ENCODE results near the gene IFNG-AS1. TPM values are rescaled to one million over a fixed set of nuclear protein-coding genes. Genes with fewer than 3 reads are reported as not detected.
A peak's percentile ranks its signal among the peaks of the same experiment; 100 is the strongest.

IFNG-AS1 gene
- total RNA-seq, 1 donor from 2014 or later = not detected

DNA sequence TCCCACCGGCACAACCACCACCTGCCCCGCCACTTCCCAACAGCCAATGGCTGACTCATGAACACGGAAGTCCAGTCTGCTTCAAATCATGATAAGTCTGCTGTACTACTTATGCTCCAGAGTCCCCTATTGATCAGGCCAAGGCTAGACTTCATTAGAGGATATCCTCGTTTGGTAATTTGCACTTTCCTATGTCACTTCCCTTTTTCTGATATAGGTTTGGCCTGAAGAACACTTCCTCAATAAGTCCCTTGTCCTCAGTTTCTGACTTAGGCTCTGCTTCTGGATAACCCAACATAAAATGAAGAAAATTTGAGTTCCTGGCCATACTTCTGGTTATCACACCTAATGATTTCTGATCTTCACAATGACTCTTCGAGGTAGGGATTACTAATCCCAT is 45.3 kb downstream of the IFNG-AS1 start:
- no peak for DNase-seq (ENCODE audit: low spot score)
- ATAC-seq = no peak

DNA sequence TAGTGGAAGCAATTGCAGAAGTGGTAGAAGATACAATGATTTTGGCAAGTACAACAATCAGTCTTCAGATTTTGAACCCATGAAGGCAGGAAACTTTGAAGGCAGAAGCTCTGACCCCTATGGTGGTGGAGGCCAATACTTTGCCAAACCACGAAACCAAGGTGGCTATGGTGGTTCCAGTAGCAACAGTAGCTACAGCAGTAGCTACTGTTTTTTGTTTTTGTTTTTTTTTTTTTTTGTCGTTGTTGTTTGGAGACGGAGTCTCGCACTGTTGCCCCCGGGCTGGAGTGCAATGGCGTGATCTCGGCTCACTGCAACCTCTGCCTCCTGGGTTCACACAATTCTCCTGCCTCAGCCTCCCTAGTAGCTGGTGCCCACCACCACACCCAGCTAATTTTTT is 47.4 kb downstream of the IFNG-AS1 start:
- no peak for ATAC-seq
- DNase-seq (ENCODE audit: low spot score) = no peak

DNA sequence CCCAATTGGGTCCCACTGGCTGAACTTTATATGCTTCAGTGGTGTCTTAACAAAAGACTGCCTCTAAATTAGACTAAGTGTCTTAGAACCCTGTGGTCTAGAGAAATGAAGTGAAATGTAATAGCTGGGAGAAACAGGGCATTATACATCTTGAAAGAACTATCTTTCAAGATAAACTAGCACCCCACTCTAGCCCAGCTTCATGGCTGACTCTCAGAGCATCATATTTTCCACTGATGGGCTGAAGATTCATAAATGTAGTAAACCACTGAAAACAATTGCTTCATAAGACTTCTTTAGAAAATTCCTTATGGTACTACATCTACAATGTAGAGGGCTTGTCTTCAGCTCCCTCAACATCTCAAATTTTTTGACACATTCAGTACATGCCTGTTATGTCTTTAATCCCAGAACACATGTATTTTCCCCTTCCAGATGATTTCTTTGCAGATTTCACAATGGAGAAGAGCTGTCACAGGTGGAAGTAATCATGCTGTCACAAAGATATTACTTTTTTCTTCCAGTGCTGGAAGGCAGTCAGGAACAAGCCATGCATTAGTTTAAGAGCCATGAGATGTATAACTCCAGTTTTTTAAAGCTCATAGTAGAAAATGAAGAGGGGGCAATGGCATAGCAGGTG is 48.5 kb downstream of the IFNG-AS1 start:
- DNase-seq (ENCODE audit: low spot score) (no peak), ATAC-seq (no peak)

DNA sequence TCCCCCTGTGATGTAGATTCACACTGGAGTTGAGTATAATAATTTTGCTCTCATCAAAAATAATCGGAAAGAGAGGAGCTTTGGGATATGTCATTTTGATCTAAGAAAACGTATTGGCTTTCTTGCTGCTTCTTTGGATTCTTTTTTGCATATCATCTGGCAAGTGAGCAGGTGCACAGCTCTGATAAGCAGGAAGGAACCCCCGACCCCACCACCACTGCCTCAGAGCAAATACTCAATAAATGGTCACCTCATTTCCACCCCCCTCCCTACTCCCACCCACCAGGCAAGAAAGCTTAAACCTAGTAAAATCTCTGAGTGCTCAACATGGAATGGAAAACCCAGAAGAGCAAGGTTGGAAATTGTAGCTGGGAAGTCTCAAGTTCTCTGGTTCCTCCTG is 49.4 kb downstream of the IFNG-AS1 start:
- DNase-seq (ENCODE audit: low spot score) (no peak), ATAC-seq (no peak)

DNA sequence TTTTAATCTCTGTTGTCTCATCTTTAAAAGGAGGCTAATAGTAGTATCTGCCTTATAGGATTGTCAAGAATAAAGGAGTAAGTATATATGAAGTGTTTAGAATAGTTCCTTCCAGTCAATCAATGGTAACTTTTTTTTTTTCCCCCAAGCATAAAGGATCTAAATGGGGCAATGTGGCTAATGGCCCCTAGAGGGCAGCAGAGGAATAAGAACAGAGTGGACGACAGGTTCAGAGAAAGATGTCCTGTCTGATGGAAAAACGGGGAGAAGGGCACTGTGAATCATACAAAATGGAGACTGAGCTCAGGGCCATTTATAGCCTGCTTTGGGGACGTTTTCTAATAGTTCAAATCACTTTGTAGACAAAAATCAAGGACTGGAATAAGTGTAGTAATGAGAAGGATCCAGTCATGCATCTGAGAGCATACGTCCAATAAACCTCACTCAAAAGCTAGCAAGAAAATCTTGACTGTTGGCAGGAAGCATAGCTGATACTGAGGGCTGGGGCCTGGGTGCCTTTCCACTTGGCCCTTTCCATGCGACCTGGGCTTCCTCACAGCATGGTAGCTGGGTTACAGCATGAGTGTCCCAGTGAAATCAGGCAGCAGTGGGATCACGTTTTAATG is 51.3 kb downstream of the IFNG-AS1 start:
- peak; percentile 94 for ATAC-seq
- DNase-seq (ENCODE audit: low spot score) = peak; percentile 57

DNA sequence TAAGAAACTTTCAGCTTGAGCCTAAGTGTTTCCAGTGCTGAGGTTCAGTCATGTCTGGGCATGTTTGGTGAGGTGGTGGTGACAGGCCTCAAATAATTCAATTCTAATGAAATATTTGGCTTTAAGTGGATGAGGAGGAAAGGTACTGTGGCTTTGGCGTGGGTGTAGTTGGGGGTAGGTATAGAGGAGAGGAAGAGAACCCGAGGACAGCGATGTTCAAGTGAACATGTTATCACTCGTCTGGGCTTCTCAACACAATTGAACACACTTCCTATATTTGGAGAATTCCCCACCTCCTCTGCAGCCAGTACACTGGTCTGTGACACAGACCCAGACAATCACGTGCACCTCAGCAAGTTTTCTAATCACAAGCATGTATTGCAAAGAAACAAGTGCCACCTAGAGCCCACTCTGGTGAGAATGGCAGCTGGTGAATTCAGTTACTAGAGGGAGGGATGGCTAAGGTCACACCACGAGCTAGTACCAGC is 53.0 kb downstream of the IFNG-AS1 start:
- ATAC-seq (peak; percentile 26), DNase-seq (ENCODE audit: low spot score) (no peak)

DNA sequence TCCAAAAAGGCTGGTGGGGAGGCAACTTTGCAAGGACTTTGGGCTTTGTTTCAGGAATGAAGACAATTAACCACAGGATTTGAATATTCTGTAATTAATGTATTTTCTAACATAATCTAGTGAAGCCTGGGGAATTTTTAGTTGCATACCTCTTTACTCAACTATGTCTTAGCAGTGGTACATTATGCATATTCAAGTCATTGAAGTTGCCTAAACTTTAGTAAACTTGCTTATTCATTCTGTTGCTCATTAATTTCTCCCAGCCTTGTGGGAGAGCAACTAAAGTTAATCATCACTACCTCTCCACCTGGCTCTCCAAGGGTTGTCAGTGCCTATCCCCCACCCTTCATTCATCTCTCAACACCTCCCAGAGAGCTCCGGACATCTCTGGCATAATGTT is 54.2 kb downstream of the IFNG-AS1 start:
- ATAC-seq = no peak

DNA sequence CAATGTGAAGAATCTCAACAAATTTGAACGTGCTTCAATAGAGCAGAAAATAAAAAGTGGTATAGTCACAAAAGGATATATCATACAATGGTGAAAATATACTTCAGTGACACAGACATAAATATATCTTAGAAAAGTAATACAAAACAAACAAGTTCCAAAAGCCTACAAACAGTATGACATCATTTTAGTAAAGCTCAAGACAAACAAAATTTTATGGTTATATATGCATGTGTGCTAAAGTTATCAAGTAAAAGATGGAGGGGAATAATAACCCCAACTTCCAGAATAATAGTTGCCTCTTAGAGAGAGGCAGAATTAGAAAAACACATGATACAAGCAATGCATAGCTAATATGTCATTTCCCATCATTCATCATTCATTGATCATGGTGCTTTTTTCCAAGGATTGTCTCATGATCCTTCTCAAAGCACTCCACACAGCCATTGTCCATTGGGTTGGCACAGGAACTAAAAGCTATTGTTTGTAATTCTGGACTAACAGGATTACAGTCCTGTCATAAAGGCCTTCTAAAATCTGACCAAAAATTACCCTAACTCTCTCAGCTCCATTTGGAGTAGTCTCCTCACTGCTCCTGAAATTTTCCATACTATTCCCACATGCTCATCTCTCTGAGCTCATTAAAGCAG is 59.5 kb downstream of the IFNG-AS1 start:
- no peak for ATAC-seq
- DNase-seq (ENCODE audit: low spot score) = no peak

More for the DNA sequence above, 54.2 kb downstream of the IFNG-AS1 start:
- DNase-seq (ENCODE audit: low spot score) = no peak

DNA sequence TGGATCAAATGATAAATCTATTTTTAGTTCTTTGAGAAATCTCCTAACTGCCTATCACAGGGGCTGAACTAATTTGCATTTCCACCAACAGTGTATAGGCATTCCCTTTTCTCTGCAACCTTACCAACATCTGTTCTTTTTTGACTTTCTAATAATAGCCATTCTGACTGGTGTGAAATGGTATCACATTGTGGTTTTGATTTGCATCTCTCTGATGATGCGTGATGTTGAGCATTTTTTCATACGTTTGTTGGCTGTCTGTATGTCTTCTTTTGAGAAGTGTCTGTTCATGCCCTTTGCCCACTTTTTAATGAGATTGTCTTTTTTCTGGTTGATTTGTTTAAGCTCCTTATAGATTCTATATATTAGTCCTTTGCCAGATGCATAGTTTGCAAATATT is 67.1 kb downstream of the IFNG-AS1 start:
- ATAC-seq (no peak), DNase-seq (ENCODE audit: low spot score) (no peak)

DNA sequence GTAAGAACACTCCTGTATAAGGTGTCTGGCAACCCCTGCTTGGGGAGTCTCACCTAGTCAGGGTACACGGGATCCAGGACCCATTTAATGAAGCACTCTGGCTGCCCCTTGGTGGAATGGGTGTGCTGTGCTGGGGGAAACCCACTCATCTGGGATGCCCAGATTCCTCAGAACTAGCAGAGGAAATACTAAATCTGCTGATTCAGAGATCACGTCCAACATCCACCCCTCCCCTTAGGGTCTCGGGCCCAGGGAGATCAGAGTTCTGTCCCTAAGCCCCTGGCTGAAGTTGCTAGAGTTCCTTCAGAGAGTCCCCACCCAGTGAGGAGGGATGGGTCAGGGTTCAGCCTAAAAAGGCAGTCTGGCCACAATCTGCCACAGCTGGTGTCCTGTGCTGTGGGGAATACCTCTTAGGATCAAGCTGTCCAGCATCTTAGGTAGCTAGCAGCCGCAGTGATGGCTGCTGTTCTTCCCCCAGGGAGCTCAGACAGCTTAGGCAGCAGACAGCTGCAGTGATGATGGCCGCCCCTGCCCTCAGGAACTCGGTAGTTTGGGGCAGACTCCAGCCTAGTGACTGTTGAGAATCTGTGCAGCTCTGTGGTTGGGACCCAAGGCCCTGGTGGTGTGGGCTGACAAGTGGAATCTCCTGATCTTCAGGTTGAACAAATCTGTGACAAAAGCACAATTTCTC is 74.8 kb downstream of the IFNG-AS1 start:
- ATAC-seq (no peak), DNase-seq (ENCODE audit: low spot score) (no peak)

DNA sequence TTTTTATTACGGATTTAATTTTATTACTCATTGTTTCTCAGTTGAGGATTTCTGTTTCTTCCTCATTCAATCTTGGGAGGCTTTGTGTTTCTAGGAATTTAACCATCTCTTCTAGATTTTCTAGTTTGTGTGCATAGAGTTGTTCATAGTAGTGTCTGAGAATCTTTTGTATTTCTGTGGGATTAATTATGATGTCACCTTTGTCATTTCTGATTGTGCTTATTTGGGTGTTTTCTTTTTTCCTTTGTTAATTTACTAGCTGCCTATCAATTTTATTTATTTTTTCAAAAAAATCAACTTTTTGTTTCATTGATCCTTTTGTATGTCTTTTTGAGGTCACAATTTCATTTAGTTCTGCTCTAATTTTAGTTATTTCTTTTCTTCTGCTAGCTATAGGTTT is 75.9 kb downstream of the IFNG-AS1 start:
- no peak for DNase-seq (ENCODE audit: low spot score)
- no peak for ATAC-seq

DNA sequence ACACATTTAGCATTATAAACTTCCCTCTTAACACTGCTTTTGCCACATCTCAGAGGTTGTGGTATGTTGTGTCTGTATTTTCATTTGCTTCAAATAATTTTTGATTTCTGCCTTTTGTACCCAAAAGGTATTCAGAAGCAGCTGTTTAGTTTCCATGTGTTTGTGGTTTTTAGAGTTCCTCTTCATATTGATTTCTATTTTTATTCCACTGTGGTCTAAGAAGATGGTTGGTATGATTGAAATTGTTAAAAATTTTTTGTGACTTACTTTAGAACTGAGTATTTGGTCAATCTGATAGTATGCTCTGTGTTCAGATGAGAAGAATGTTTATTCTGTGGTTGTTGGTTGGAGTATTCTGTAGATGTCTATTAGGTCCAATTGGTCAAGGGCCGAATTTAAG is 76.4 kb downstream of the IFNG-AS1 start:
- DNase-seq (ENCODE audit: low spot score) (no peak), ATAC-seq (no peak)

DNA sequence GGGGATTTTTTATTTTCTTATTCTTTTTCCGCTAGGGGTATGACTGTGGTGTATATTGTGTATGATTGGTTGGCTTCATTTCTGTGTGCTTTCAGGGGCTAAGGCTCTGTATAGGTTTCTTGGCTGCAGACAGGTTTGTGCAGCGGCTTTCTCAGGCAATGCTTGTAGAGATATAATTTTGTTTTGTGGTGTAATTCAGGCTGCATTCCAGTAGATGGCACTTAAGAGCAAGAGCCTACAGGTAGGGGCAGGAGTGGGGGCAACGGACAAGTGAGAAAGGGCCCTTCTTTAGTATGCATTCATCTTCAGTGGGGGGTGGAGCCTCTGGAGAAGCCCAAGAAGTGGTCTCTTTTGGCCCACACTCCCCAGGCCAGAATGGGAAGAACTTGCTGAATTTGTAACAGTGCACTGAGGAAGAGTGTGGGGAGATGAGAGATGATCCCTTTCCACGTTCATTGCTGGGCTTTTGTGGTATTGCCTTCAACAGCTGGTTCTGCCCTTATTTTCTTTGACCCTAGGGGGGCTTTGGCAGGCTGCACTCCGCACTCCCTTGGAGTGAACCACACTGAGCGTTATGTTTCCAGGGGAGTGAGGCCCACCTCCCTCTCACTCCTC is 78.6 kb downstream of the IFNG-AS1 start:
- DNase-seq (ENCODE audit: low spot score) (no peak), ATAC-seq (peak; percentile 26)

DNA sequence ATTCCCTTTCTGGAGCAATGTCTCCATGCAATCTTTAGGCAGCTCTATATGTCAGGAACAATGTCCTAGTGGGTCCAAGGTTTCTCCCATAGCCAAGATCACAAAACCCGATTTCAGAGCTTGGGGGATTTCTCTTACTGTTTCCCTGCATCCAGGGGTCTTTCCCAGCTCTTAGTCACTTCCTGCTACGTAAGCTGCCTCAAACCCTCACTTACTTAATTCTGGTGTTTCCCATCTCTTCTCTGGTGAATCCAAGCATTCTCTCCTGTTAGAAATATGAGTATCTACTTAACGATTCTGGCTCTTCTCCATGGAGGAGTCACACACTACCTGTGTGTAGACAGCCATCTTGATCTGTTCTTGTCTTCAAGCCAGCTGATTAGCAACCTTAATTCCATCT is 80.0 kb downstream of the IFNG-AS1 start:
- DNase-seq (ENCODE audit: low spot score) = no peak
- ATAC-seq = no peak

Other genes starting within 250 kb of the IFNG-AS1 start
- gene IFNG, start 170.3 kb downstream of the IFNG-AS1 start, total RNA-seq = 0.63 TPM
- gene IL26, start 236.4 kb downstream of the IFNG-AS1 start, total RNA-seq = not detected

Data from left lobe of liver (tissue), 2 donors.